Transverse colon (tissue), 4 donors: ENCODE results near the gene DZANK1.

ENCODE experiments used
- EP300 ChIP-seq: sonication (generic); formaldehyde crosslinking; IDR thresholded peaks from one replicate; pipeline ENCODE4 v1.6.1; 2017; ENCODE audit warnings: antibody characterized with exemption, low read depth
- POLR2A ChIP-seq: fragments of 450-650 bp; IDR thresholded peaks from one replicate; pipeline ENCODE4 v1.6.1; 2016; ENCODE audit warnings: antibody characterized with exemption, mild to moderate bottlenecking, moderate library complexity
- POLR2AphosphoS5 ChIP-seq, 3 donors: sonication (generic); formaldehyde crosslinking; IDR thresholded peaks; one replicate each; pipeline ENCODE4 v1.6.1; 2016; ENCODE audit warnings: antibody characterized with exemption in 3 of 3
- TF ChIP-seq, protein P1 (sequence below), 5 experiments: fragments of 200-600 bp in 3 of 5; fragments of 450-650 bp in 2 of 5; sonication (generic) in 3 of 5; IDR thresholded peaks; 1 replicate in 2 of 5; 2 replicates in 3 of 5; pipeline ENCODE4 v1.5.1; 2016 to 2017; ENCODE audit warnings: antibody characterized with exemption in 5 of 5, inconsistent platforms in 3 of 5, mild to moderate bottlenecking in 2 of 5, moderate library complexity in 1 of 5

DNA sequence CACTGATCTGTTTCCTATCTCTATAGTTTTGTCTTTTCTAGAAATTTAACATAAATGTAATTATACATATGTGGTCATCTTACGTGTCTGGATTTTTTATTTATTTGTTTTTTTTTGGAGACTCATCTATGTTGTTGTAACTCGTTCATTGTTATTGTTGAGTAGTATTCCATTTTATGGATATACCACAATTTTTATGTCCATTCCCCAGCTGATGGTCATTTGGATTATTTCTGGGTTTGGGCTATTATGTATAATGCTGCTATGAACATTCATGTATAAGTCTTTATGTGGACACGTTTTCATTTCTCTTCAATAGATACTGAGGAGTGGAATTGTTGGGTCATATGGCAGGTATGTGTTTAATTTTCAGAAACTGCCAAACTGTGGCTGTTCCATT lies 10.2 kb downstream of the DZANK1 start:
- TF ChIP-seq, protein P1, sequence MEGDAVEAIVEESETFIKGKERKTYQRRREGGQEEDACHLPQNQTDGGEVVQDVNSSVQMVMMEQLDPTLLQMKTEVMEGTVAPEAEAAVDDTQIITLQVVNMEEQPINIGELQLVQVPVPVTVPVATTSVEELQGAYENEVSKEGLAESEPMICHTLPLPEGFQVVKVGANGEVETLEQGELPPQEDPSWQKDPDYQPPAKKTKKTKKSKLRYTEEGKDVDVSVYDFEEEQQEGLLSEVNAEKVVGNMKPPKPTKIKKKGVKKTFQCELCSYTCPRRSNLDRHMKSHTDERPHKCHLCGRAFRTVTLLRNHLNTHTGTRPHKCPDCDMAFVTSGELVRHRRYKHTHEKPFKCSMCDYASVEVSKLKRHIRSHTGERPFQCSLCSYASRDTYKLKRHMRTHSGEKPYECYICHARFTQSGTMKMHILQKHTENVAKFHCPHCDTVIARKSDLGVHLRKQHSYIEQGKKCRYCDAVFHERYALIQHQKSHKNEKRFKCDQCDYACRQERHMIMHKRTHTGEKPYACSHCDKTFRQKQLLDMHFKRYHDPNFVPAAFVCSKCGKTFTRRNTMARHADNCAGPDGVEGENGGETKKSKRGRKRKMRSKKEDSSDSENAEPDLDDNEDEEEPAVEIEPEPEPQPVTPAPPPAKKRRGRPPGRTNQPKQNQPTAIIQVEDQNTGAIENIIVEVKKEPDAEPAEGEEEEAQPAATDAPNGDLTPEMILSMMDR (IDR thresholded peaks at IDR 0.05) = no peak
- TF ChIP-seq POLR2AphosphoS5 (IDR thresholded peaks at IDR 0.05) (no peak), POLR2A (no peak), EP300 (no peak)
